ENCODE measurements around the gene P2RX3. TPM values are rescaled to one million over a fixed set of nuclear protein-coding genes. Genes with fewer than 3 reads are reported as not detected.

Gene P2RX3
- total RNA-seq, 4 donors from 2014 or later, result not detected

- no peak overlapping the region for H3K4me3 ChIP-seq (ENCODE audit: low read depth, poor library complexity, severe bottlenecking)
- no peak for DNase-seq (ENCODE audit: low spot score in 2 of 2)
- no peak for TF ChIP-seq CTCF (IDR thresholded peaks at IDR 0.05)
- no peak for TF ChIP-seq POLR2A (IDR thresholded peaks at IDR 0.05)
- intact Hi-C loops (cut with DNase I; ENCODE audit: low total_unique reads), result no loop called here
- 94 to 98% methylated on average over 5 of the region's 5 CpGs for WGBS, 2 donors
Measured at GRCh38 chr11:57327721-57328120, 10.4 kb upstream of the P2RX3 start.

- no peak for DNase-seq (ENCODE audit: low spot score in 2 of 2)
- 89 to 92% methylated on average over 9 of the region's 9 CpGs for WGBS, 2 donors
- H3K4me3 ChIP-seq (ENCODE audit: low read depth, poor library complexity, severe bottlenecking), result no peak overlapping the region
- TF ChIP-seq POLR2A (IDR thresholded peaks at IDR 0.05) (no peak), CTCF (IDR thresholded peaks at IDR 0.05) (no peak)
- intact Hi-C loops (cut with DNase I; ENCODE audit: low total_unique reads), result loop anchor here (10.0 kb wide), 1 partner anchor 335 kb away; the partner anchor contains the start of gene ZDHHC5
Measured at GRCh38 chr11:57330029-57330428, 8.1 kb upstream of the P2RX3 start.

- WGBS, 2 donors, result 89 to 91% methylated on average over 14 of the region's 14 CpGs
- no peak for TF ChIP-seq POLR2A (IDR thresholded peaks at IDR 0.05)
- no peak for TF ChIP-seq CTCF (IDR thresholded peaks at IDR 0.05)
- no peak overlapping the region for H3K4me3 ChIP-seq (ENCODE audit: low read depth, poor library complexity, severe bottlenecking)
- DNase-seq (ENCODE audit: low spot score in 2 of 2), result no peak
- intact Hi-C loops (cut with DNase I; ENCODE audit: low total_unique reads), result loop anchor here (10.0 kb wide), 1 partner anchor 333 kb away; the partner anchor contains the start of gene ZDHHC5
Measured at GRCh38 chr11:57331720-57332119, 6.4 kb upstream of the P2RX3 start.

- intact Hi-C loops (cut with DNase I; ENCODE audit: low total_unique reads), result loop anchor here (10.0 kb wide), 1 partner anchor 332 kb away; the partner anchor contains the start of gene ZDHHC5
- DNase-seq (ENCODE audit: low spot score in 2 of 2), result no peak
- TF ChIP-seq POLR2A (IDR thresholded peaks at IDR 0.05) (no peak), CTCF (IDR thresholded peaks at IDR 0.05) (no peak)
- no peak overlapping the region for H3K4me3 ChIP-seq (ENCODE audit: low read depth, poor library complexity, severe bottlenecking)
- 94 to 97% methylated on average over 11 of the region's 11 CpGs for WGBS, 2 donors
Measured at GRCh38 chr11:57332694-57333440, 5.3 kb upstream of the P2RX3 start.

- H3K4me3 ChIP-seq (ENCODE audit: low read depth, poor library complexity, severe bottlenecking), result peak overlapping the region; percentile 62
- DNase-seq (ENCODE audit: low spot score in 2 of 2), result no peak
- intact Hi-C loops (cut with DNase I; ENCODE audit: low total_unique reads), result loop anchor here (10.0 kb wide), 1 partner anchor 330 kb away; the partner anchor contains the start of gene ZDHHC5
- 6 to 10% methylated on average over 4 to 7 of the region's 7 CpGs for WGBS, 2 donors
- TF ChIP-seq POLR2A (IDR thresholded peaks at IDR 0.05) (no peak), CTCF (IDR thresholded peaks at IDR 0.05) (no peak)
Measured at GRCh38 chr11:57335023-57335342, 3.2 kb upstream of the P2RX3 start.
